Glutamatergic neuron (in vitro differentiated cells): ENCODE data around the gene AHI1. TPM values are rescaled to one million over a fixed set of nuclear protein-coding genes. Genes with fewer than 3 reads are reported as not detected.

Experiments used
- DNase-seq: peaks from one replicate; pipeline ENCODE4 v3.0.0; 2022
- H3K27ac Mint-ChIP-seq: one replicate; pipeline ENCODE4 v1.8.0; 2020; ENCODE audit warnings: mild to moderate bottlenecking, mixed read lengths, inconsistent platforms; ENCODE audit not compliant: unreplicated experiment
- H3K27me3 Mint-ChIP-seq: one replicate; pipeline ENCODE4 v1.8.0; 2020; ENCODE audit warnings: mild to moderate bottlenecking, moderate library complexity, mixed read lengths, inconsistent platforms; ENCODE audit not compliant: unreplicated experiment
- H3K36me3 Mint-ChIP-seq: one replicate; pipeline ENCODE4 v1.8.0; 2020; ENCODE audit warnings: mild to moderate bottlenecking, mixed read lengths, inconsistent platforms; ENCODE audit not compliant: unreplicated experiment
- H3K4me1 Mint-ChIP-seq: one replicate; pipeline ENCODE4 v1.8.0; 2020; ENCODE audit warnings: mild to moderate bottlenecking, low read depth, mixed read lengths, inconsistent platforms; ENCODE audit not compliant: unreplicated experiment
- H3K4me3 Mint-ChIP-seq: one replicate; pipeline ENCODE4 v1.8.0; 2020; ENCODE audit warnings: mild to moderate bottlenecking, mixed read lengths, inconsistent platforms; ENCODE audit not compliant: unreplicated experiment
- H3K9me3 Mint-ChIP-seq: one replicate; pipeline ENCODE4 v1.8.0; 2020; ENCODE audit warnings: mild to moderate bottlenecking, moderate library complexity, mixed read lengths, inconsistent platforms; ENCODE audit not compliant: unreplicated experiment
- CTCF ChIP-seq: fragments of 200-600 bp; sonication (generic); IDR thresholded peaks from one replicate; pipeline ENCODE4 v1.5.0; 2021; ENCODE audit not compliant: partially characterized antibody, unreplicated experiment
- total RNA-seq: library from RNA; stranded (reverse); fragmentation: NEBNext Ultra II Directional; extraction: Animal tissue kit (Norgen Biotek cat#: 25700); gene quantifications from one replicate; pipeline ENCODE4 v1.2.1, GENCODE V29; 2021; ENCODE audit not compliant: unreplicated experiment

AHI1 gene
- total RNA-seq, 1 donor from 2014 or later = 11.1 TPM

- no peak overlapping the region for H3K4me3 Mint-ChIP-seq
- H3K27me3 Mint-ChIP-seq = no peaks in the 10 kb centered on the region
- H3K9me3 Mint-ChIP-seq = no peaks in the 10 kb centered on the region
- no peaks in the 10 kb centered on the region for H3K4me1 Mint-ChIP-seq
- no peak for DNase-seq
- no peak overlapping the region for H3K27ac Mint-ChIP-seq
- H3K36me3 Mint-ChIP-seq = no peaks in the 10 kb centered on the region
- TF ChIP-seq CTCF = no peak
Measured at GRCh38 chr6:135268263-135268662, 229.3 kb downstream of the AHI1 start.

GRCh38 chr6:135267085-135267484 lies 230.5 kb downstream of the AHI1 start:
- Mint-ChIP-seq H3K4me3 (no peak overlapping the region), H3K36me3 (no peaks in the 10 kb centered on the region)

GRCh38 chr6:135266675-135267074 lies 230.9 kb downstream of the AHI1 start:
- no peak for DNase-seq
- H3K9me3 Mint-ChIP-seq = no peaks in the 10 kb centered on the region
- TF ChIP-seq CTCF = no peak
- no peaks in the 10 kb centered on the region for H3K36me3 Mint-ChIP-seq
- H3K27ac Mint-ChIP-seq = no peak overlapping the region
- H3K27me3 Mint-ChIP-seq = no peaks in the 10 kb centered on the region
- no peaks in the 10 kb centered on the region for H3K4me1 Mint-ChIP-seq
- no peak overlapping the region for H3K4me3 Mint-ChIP-seq

More at GRCh38 chr6:135267085-135267484, 230.5 kb downstream of the AHI1 start:
- Mint-ChIP-seq H3K9me3 (no peaks in the 10 kb centered on the region), H3K27me3 (no peaks in the 10 kb centered on the region), H3K4me1 (no peaks in the 10 kb centered on the region), H3K27ac (no peak overlapping the region)
- TF ChIP-seq CTCF = no peak
- no peak for DNase-seq

- no peak for DNase-seq
- no peak overlapping the region for H3K4me3 Mint-ChIP-seq
- no peak overlapping the region for H3K27ac Mint-ChIP-seq
- no peaks in the 10 kb centered on the region for H3K4me1 Mint-ChIP-seq
- TF ChIP-seq CTCF = no peak
- no peaks in the 10 kb centered on the region for H3K27me3 Mint-ChIP-seq
- no peaks in the 10 kb centered on the region for H3K9me3 Mint-ChIP-seq
- H3K36me3 Mint-ChIP-seq = no peaks in the 10 kb centered on the region
Measured at GRCh38 chr6:135265278-135265677, 232.3 kb downstream of the AHI1 start.

- H3K27me3 Mint-ChIP-seq = no peaks in the 10 kb centered on the region
- H3K27ac Mint-ChIP-seq = no peak overlapping the region
- no peak for DNase-seq
- H3K36me3 Mint-ChIP-seq = no peaks in the 10 kb centered on the region
- no peaks in the 10 kb centered on the region for H3K9me3 Mint-ChIP-seq
- no peak overlapping the region for H3K4me3 Mint-ChIP-seq
- TF ChIP-seq CTCF = no peak
- H3K4me1 Mint-ChIP-seq = no peaks in the 10 kb centered on the region
Measured at GRCh38 chr6:135261872-135262725, 235.4 kb downstream of the AHI1 start.
